ENCODE data around the gene CA9. TPM values are rescaled to one million over a fixed set of nuclear protein-coding genes. Genes with fewer than 3 reads are reported as not detected.

The CA9 gene
- total and polyA plus RNA-seq, 4 experiments from 2014 or later, result not detected

DNA sequence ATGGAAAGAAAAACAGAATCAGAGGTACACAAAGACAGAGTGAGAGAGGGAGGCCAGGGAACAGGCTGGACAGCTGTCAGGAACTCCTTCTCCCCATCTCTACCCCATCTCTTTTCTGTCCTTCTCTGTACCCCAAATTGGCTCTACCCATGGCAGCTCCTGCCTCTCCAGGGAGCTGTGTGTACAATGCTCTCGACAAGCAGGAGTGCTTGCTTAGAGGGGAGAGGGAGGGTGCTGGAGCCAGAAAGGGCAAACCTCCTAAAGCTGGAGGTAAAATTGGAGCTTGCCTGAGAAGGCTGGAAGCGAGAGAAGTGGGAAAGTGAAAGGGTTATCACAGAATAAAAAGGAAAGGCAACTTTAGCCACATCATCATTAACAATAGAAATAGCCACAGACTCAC lies 9.6 kb downstream of the CA9 start:
- no peaks in the 10 kb centered on the region for H3K9me3 Mint-ChIP-seq
- no peaks in the 10 kb centered on the region for H3K36me3 Mint-ChIP-seq
- H3K27ac ChIP-seq (ENCODE audit: low read depth, low read length), result no peak overlapping the region
- H3K36me3 ChIP-seq (ENCODE audit: insufficient read depth, low read length), result no peaks in the 10 kb centered on the region
- no peaks in the 10 kb centered on the region for H3K27me3 Mint-ChIP-seq
- ChIA-PET CTCF (ENCODE audit: partially characterized antibody) (interaction anchor here (1.2 to 2.9 kb wide), 2 partner anchors 11 to 13 kb away, joined by 6 to 24 read pairs; no protein-coding TSS in a partner anchor), POLR2A (ENCODE audit: partially characterized antibody) (interaction anchor here (0.9 to 1.7 kb wide), 4 partner anchors 11 to 66 kb away, joined by 3 to 5 read pairs (median 4); partner anchors contain the start of genes CD72, CREB3 and TLN1)
- H3K4me3 Mint-ChIP-seq, result no peak overlapping the region
- no peak overlapping the region for H3K4me3 ChIP-seq (ENCODE audit: low read length in 2 of 2)
- intact Hi-C loops (cut with micrococcal nuclease), result no loop called here
- H3K4me1 Mint-ChIP-seq, result peaks cover 0 to 8% (median 1%) of the 10 kb centered on the region in 4 donors
- H3K27me3 ChIP-seq (ENCODE audit: insufficient read depth, low read length), result no peaks in the 10 kb centered on the region
- DNase-seq, result no peak
- H3K27ac Mint-ChIP-seq, result peak overlapping the region in 2 of 7 donors; percentile 66 to 69
- H3K4me1 ChIP-seq (ENCODE audit: insufficient read depth, low read length), result no peaks in the 10 kb centered on the region
- H3K9me3 ChIP-seq (ENCODE audit: control insufficient read depth in 1 of 2, low read length in 2 of 2), result no peaks in the 10 kb centered on the region

GRCh38 chr9:35684921-35685320 lies 11.2 kb downstream of the CA9 start:
- Mint-ChIP-seq H3K27me3 (no peaks in the 10 kb centered on the region), H3K4me1 (peaks cover 0 to 18% (median 7%) of the 10 kb centered on the region in 4 donors), H3K36me3 (no peaks in the 10 kb centered on the region), H3K27ac (no peak overlapping the region), H3K4me3 (no peak overlapping the region), H3K9me3 (no peaks in the 10 kb centered on the region)
- CTCF ChIA-PET (ENCODE audit: partially characterized antibody), result interaction anchor here (1.1 to 2.9 kb wide), 2 partner anchors 11 to 27 kb away, joined by 3 to 24 read pairs; partner anchors contain the start of genes CCDC107 and RMRP
- intact Hi-C loops (cut with micrococcal nuclease), result no loop called here
- POLR2A ChIA-PET (ENCODE audit: partially characterized antibody), result interaction anchor here (1.2 kb wide), 1 partner anchor 7 kb away, joined by 3 read pairs; no protein-coding TSS in a partner anchor
- no peaks in the 10 kb centered on the region for H3K27me3 ChIP-seq (ENCODE audit: insufficient read depth, low read length)
- no peaks in the 10 kb centered on the region for H3K36me3 ChIP-seq (ENCODE audit: insufficient read depth, low read length)
- H3K27ac ChIP-seq (ENCODE audit: low read depth, low read length), result no peak overlapping the region
- DNase-seq, result no peak
- H3K4me1 ChIP-seq (ENCODE audit: insufficient read depth, low read length), result no peaks in the 10 kb centered on the region
- H3K9me3 ChIP-seq (ENCODE audit: control insufficient read depth in 1 of 2, low read length in 2 of 2), result no peaks in the 10 kb centered on the region
- H3K4me3 ChIP-seq (ENCODE audit: low read length in 2 of 2), result no peak overlapping the region

- intact Hi-C loops (cut with micrococcal nuclease), result no loop called here
- CTCF ChIA-PET (ENCODE audit: partially characterized antibody), result interaction anchor here (1.1 to 1.7 kb wide), 2 partner anchors 11 to 28 kb away, joined by 3 to 14 read pairs; partner anchors contain the start of genes CCDC107 and RMRP
Measured at GRCh38 chr9:35685506-35685905, 11.8 kb downstream of the CA9 start.

GRCh38 chr9:35686222-35687203 lies 12.8 kb downstream of the CA9 start:
- no peak for DNase-seq
- H3K36me3 ChIP-seq (ENCODE audit: insufficient read depth, low read length), result no peaks in the 10 kb centered on the region
- no peaks in the 10 kb centered on the region for H3K27me3 Mint-ChIP-seq
- H3K4me1 ChIP-seq (ENCODE audit: insufficient read depth, low read length), result peaks cover 5% of the 10 kb centered on the region
- H3K9me3 Mint-ChIP-seq, result no peaks in the 10 kb centered on the region
- peaks cover 3 to 27% (median 11%) of the 10 kb centered on the region in 4 donors for H3K4me1 Mint-ChIP-seq
- intact Hi-C loops (cut with micrococcal nuclease), result no loop called here
- no peaks in the 10 kb centered on the region for H3K27me3 ChIP-seq (ENCODE audit: insufficient read depth, low read length)
- H3K4me3 Mint-ChIP-seq, result no peak overlapping the region
- H3K4me3 ChIP-seq (ENCODE audit: low read length in 2 of 2), result no peak overlapping the region
- H3K9me3 ChIP-seq (ENCODE audit: control insufficient read depth in 1 of 2, low read length in 2 of 2), result no peaks in the 10 kb centered on the region
- H3K27ac ChIP-seq (ENCODE audit: low read depth, low read length), result no peak overlapping the region
- peak overlapping the region in 3 of 7 donors; percentile 13 to 48 (median 37) for H3K27ac Mint-ChIP-seq
- ChIA-PET CTCF (ENCODE audit: partially characterized antibody) (interaction anchor here (0.7 to 2.3 kb wide), 5 partner anchors 8 to 78 kb away, joined by 3 to 35 read pairs (median 4); partner anchors contain the start of genes CCDC107 and RMRP), POLR2A (ENCODE audit: partially characterized antibody) (interaction anchor here (1.0 to 12.0 kb wide), 3 partner anchors 8 to 38 kb away, joined by 3 to 159 read pairs (median 13); partner anchors contain the start of gene SIT1)
- no peaks in the 10 kb centered on the region for H3K36me3 Mint-ChIP-seq

More at GRCh38 chr9:35685506-35685905, 11.8 kb downstream of the CA9 start:
- Histone ChIP-seq H3K27me3 (ENCODE audit: insufficient read depth, low read length) (no peaks in the 10 kb centered on the region), H3K4me1 (ENCODE audit: insufficient read depth, low read length) (no peaks in the 10 kb centered on the region), H3K9me3 (ENCODE audit: control insufficient read depth in 1 of 2, low read length in 2 of 2) (no peaks in the 10 kb centered on the region), H3K4me3 (ENCODE audit: low read length in 2 of 2) (no peak overlapping the region), H3K36me3 (ENCODE audit: insufficient read depth, low read length) (no peaks in the 10 kb centered on the region), H3K27ac (ENCODE audit: low read depth, low read length) (no peak overlapping the region)
- no peaks in the 10 kb centered on the region for H3K9me3 Mint-ChIP-seq
- no peak overlapping the region for H3K4me3 Mint-ChIP-seq
- no peak for DNase-seq
- peak overlapping the region in 1 of 7 donors; percentile 25 for H3K27ac Mint-ChIP-seq
- POLR2A ChIA-PET (ENCODE audit: partially characterized antibody), result no interaction called here
- no peaks in the 10 kb centered on the region for H3K36me3 Mint-ChIP-seq
- peaks cover 0 to 18% (median 8%) of the 10 kb centered on the region in 4 donors for H3K4me1 Mint-ChIP-seq
- no peaks in the 10 kb centered on the region for H3K27me3 Mint-ChIP-seq

DNA sequence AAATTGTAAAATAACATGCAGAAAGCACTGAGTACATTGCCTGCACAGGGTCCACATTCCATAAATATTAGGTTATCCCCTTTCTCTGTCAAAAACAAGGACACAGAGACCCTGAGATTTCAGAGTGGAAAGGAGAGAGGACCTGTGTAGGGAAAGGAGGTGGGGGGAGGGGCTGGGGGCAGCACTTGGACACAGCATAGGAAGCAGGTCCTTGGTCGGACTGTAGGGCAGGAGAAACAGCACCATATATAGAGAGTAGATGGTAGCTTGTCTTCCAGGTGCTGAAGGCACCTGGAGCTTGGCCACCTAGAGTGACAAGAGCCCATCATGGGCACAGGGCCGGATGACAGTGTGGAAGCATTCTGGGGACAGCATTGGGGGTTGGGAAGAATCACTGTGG lies 13.6 kb downstream of the CA9 start:
- H3K4me1 Mint-ChIP-seq, result peaks cover 6 to 33% (median 16%) of the 10 kb centered on the region in 4 donors
- H3K36me3 Mint-ChIP-seq, result no peaks in the 10 kb centered on the region
- Histone ChIP-seq H3K36me3 (ENCODE audit: insufficient read depth, low read length) (no peaks in the 10 kb centered on the region), H3K9me3 (ENCODE audit: control insufficient read depth in 1 of 2, low read length in 2 of 2) (no peaks in the 10 kb centered on the region), H3K4me1 (ENCODE audit: insufficient read depth, low read length) (peaks cover 6% of the 10 kb centered on the region), H3K27me3 (ENCODE audit: insufficient read depth, low read length) (no peaks in the 10 kb centered on the region), H3K4me3 (ENCODE audit: low read length in 2 of 2) (no peak overlapping the region), H3K27ac (ENCODE audit: low read depth, low read length) (no peak overlapping the region)
- intact Hi-C loops (cut with micrococcal nuclease), result no loop called here
- H3K9me3 Mint-ChIP-seq, result no peaks in the 10 kb centered on the region
- peak overlapping the region in 6 of 8 donors; percentile 6 to 72 (median 46) for H3K4me3 Mint-ChIP-seq
- ChIA-PET CTCF (ENCODE audit: partially characterized antibody) (interaction anchor here (1.7 to 2.3 kb wide), 3 partner anchors 10 to 29 kb away, joined by 4 to 35 read pairs (median 6); partner anchors contain the start of genes ARHGEF39, CCDC107 and RMRP), POLR2A (ENCODE audit: partially characterized antibody) (interaction anchor here (0.8 to 12.0 kb wide), 4 partner anchors 10 to 83 kb away, joined by 4 to 160 read pairs (median 86); partner anchors contain the start of genes ARHGEF39, CCDC107, RMRP and SIT1)
- no peak for DNase-seq
- peak overlapping the region in 5 of 7 donors; percentile 13 to 73 (median 37) for H3K27ac Mint-ChIP-seq
- no peaks in the 10 kb centered on the region for H3K27me3 Mint-ChIP-seq

GRCh38 chr9:35687972-35688557 lies 14.3 kb downstream of the CA9 start:
- Mint-ChIP-seq H3K9me3 (no peaks in the 10 kb centered on the region), H3K4me3 (no peak overlapping the region), H3K4me1 (peaks cover 6 to 33% (median 16%) of the 10 kb centered on the region in 4 donors), H3K27me3 (no peaks in the 10 kb centered on the region), H3K36me3 (no peaks in the 10 kb centered on the region), H3K27ac (peak overlapping the region in 5 of 7 donors; percentile 32 to 62 (median 55))
- Histone ChIP-seq H3K4me3 (ENCODE audit: low read length in 2 of 2) (no peak overlapping the region), H3K27me3 (ENCODE audit: insufficient read depth, low read length) (no peaks in the 10 kb centered on the region), H3K4me1 (ENCODE audit: insufficient read depth, low read length) (peaks cover 6% of the 10 kb centered on the region), H3K9me3 (ENCODE audit: control insufficient read depth in 1 of 2, low read length in 2 of 2) (no peaks in the 10 kb centered on the region), H3K27ac (ENCODE audit: low read depth, low read length) (no peak overlapping the region), H3K36me3 (ENCODE audit: insufficient read depth, low read length) (no peaks in the 10 kb centered on the region)
- ChIA-PET CTCF (ENCODE audit: partially characterized antibody) (interaction anchor here (0.8 to 2.3 kb wide), 6 partner anchors 9 to 76 kb away, joined by 3 to 35 read pairs (median 4); partner anchors contain the start of genes ARHGEF39, CCDC107 and RMRP), POLR2A (ENCODE audit: partially characterized antibody) (interaction anchor here (0.8 to 12.0 kb wide), 6 partner anchors 9 to 84 kb away, joined by 3 to 160 read pairs (median 8); partner anchors contain the start of genes ARHGEF39, CCDC107, RMRP and SIT1)
- DNase-seq, result no peak
- intact Hi-C loops (cut with micrococcal nuclease), result no loop called here
